OCI-LY7 (cell line): ENCODE data around the gene ZNF526.

ENCODE experiments used
- EZH2phosphoT487 ChIP-seq: fragments of 200-600 bp; sonication (generic); IDR thresholded peaks from 2 replicates; pipeline ENCODE4 v1.6.1; 2018; ENCODE audit warnings: low read depth, borderline replicate concordance, mild to moderate bottlenecking, mixed run types, antibody characterized with exemption, low read length, moderate library complexity, mixed read lengths
- TF ChIP-seq, protein P1 (sequence below): fragments of 200-600 bp; sonication (generic); conservative IDR thresholded peaks from 2 replicates; pipeline ENCODE4 v1.5.1; 2014; ENCODE audit warnings: mild to moderate bottlenecking, antibody characterized with exemption, low read length, moderate library complexity, mixed read lengths

DNA sequence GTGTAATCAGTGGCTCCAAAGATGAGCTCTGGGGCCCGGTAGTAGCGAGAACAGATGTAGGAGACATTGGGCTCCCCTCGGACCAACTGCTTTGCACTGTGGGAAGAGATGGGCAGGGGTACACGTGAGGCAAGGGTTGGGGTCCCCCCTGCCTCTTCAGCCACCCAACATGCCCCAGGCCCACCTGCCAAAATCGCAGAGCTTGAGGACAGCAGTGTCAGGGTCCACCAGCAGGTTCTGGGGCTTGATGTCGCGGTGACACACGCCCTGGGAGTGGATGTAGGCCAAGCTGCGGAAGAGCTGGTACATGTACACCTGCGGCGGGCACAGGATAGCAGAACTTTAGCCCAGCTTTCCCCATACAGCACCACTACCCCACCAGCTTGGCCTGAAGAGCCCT, 14.3 kb downstream of the ZNF526 start:
- TF ChIP-seq, protein P1, sequence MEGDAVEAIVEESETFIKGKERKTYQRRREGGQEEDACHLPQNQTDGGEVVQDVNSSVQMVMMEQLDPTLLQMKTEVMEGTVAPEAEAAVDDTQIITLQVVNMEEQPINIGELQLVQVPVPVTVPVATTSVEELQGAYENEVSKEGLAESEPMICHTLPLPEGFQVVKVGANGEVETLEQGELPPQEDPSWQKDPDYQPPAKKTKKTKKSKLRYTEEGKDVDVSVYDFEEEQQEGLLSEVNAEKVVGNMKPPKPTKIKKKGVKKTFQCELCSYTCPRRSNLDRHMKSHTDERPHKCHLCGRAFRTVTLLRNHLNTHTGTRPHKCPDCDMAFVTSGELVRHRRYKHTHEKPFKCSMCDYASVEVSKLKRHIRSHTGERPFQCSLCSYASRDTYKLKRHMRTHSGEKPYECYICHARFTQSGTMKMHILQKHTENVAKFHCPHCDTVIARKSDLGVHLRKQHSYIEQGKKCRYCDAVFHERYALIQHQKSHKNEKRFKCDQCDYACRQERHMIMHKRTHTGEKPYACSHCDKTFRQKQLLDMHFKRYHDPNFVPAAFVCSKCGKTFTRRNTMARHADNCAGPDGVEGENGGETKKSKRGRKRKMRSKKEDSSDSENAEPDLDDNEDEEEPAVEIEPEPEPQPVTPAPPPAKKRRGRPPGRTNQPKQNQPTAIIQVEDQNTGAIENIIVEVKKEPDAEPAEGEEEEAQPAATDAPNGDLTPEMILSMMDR = no peak
- TF ChIP-seq EZH2phosphoT487 = no peak
